Gastrocnemius medialis (tissue), 4 donors: ENCODE results near the gene ST6GALNAC3.

Source experiments
- POLR2A ChIP-seq, 2 donors: fragments of 450-650 bp; IDR thresholded peaks; one replicate each; pipeline ENCODE4 v1.6.1; 2017; ENCODE audit warnings: antibody characterized with exemption in 2 of 2, mild to moderate bottlenecking in 2 of 2, moderate library complexity in 2 of 2
- TF ChIP-seq, protein P1 (sequence below), 5 experiments: fragments of 450-650 bp in 3 of 5; fragments of 200-600 bp in 2 of 5; sonication (generic) in 2 of 5; IDR thresholded peaks in 4 of 5; conservative IDR thresholded peaks in 1 of 5; 1 replicate in 4 of 5; 2 replicates in 1 of 5; pipeline ENCODE4 v1.5.1; 2016 to 2019; ENCODE audit warnings: antibody characterized with exemption in 5 of 5, mild to moderate bottlenecking in 3 of 5, moderate library complexity in 3 of 5

DNA sequence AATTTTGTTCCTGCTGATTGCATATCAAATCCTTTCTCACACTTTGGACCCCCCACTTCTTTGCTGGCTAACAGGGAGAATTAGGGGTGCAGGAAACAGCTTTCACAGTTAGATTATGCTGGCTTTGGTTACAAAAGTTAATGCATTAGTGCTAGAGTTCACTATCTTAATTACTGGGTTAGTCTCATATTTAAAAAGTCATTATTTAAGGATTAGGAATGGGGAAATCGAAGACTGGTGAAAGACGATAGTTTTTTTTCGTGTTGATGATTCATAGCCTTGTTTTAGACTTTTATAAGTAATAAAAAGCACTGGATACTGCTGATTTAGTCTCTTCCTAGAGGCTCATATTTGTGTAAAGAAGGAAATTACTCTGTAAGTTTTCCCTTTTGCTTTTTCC, 11.6 kb downstream of the ST6GALNAC3 start:
- TF ChIP-seq, protein P1, sequence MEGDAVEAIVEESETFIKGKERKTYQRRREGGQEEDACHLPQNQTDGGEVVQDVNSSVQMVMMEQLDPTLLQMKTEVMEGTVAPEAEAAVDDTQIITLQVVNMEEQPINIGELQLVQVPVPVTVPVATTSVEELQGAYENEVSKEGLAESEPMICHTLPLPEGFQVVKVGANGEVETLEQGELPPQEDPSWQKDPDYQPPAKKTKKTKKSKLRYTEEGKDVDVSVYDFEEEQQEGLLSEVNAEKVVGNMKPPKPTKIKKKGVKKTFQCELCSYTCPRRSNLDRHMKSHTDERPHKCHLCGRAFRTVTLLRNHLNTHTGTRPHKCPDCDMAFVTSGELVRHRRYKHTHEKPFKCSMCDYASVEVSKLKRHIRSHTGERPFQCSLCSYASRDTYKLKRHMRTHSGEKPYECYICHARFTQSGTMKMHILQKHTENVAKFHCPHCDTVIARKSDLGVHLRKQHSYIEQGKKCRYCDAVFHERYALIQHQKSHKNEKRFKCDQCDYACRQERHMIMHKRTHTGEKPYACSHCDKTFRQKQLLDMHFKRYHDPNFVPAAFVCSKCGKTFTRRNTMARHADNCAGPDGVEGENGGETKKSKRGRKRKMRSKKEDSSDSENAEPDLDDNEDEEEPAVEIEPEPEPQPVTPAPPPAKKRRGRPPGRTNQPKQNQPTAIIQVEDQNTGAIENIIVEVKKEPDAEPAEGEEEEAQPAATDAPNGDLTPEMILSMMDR (IDR thresholded peaks at IDR 0.05 in 4 of 5, conservative IDR thresholded peaks at IDR 0.05 in 1 of 5): no peak
- no peak for TF ChIP-seq POLR2A (IDR thresholded peaks at IDR 0.05)
